B cell (primary cell): ENCODE measurements around the gene SNRPD1. TPM values are rescaled to one million over a fixed set of nuclear protein-coding genes. Genes with fewer than 3 reads are reported as not detected.

Experiments used
- ATAC-seq: fragments of 200-7000 bp; cut with Tn5 transposase; one replicate; pipeline ENCODE4 v1.10.0; 2021; ENCODE audit warnings: low read depth, mild to moderate bottlenecking, moderate number of reproducible peaks, moderate library complexity
- CTCF ChIA-PET: fragments of 350-600 bp; sonication (Branson Sonifier 250); formaldehyde crosslinking; loops from one replicate; lab custom pipeline; 2021; ENCODE audit warnings: antibody characterized with exemption, inconsistent platforms; lab: Charles Lee
- POLR2A ChIA-PET: fragments of 350-600 bp; sonication (Branson Sonifier 250); formaldehyde crosslinking; loops from one replicate; lab custom pipeline; 2021; ENCODE audit warnings: antibody characterized with exemption; lab: Charles Lee
- DNase-seq: peaks from one replicate; pipeline ENCODE4 v3.0.0; 2013
- H2AFZ ChIP-seq: 2 replicates; pipeline ENCODE4 v1.6.1; 2012; ENCODE audit warnings: mild to moderate bottlenecking, low read depth, low read length; ENCODE audit not compliant: insufficient read depth, poor library complexity, severe bottlenecking
- H3K27ac ChIP-seq, 2 donors: 1 replicate in 1 of 2; 2 replicates in 1 of 2; pipeline ENCODE4 v1.5.1; 2012 to 2013; ENCODE audit warnings: low read length in 2 of 2, mild to moderate bottlenecking in 2 of 2, moderate library complexity in 1 of 2
- H3K27me3 ChIP-seq, 4 experiments: fragments of 200-600 bp in 1 of 4; sonication (generic) in 1 of 4; replicated peaks in 1 of 4; 1 replicate in 2 of 4; 2 replicates in 2 of 4; pipeline versions ENCODE4 v1.6.1 to v1.7.0; 2013 to 2016; ENCODE audit warnings: low read length in 3 of 4, mild to moderate bottlenecking in 2 of 4, mixed read lengths in 1 of 4, moderate library complexity in 1 of 4; ENCODE audit not compliant: insufficient read depth in 4 of 4, control insufficient read depth in 3 of 4; ENCODE audit errors: control extremely low read depth in 1 of 4
- H3K36me3 ChIP-seq, 2 experiments: replicated peaks in 1 of 2; 1 replicate in 1 of 2; 2 replicates in 1 of 2; pipeline versions ENCODE4 v1.6.1 to v1.7.1; 2013; ENCODE audit warnings: low read length in 1 of 2; ENCODE audit not compliant: insufficient read depth in 2 of 2, control insufficient read depth in 1 of 2; ENCODE audit errors: control extremely low read depth in 1 of 2, extremely low read depth in 1 of 2
- H3K4me1 ChIP-seq, 2 donors: fragments of 200-600 bp in 1 of 2; sonication (generic) in 1 of 2; 1 replicate in 1 of 2; 2 replicates in 1 of 2; pipeline versions ENCODE4 v1.5.1 to v1.6.1; 2013 to 2017; ENCODE audit warnings: low read length in 2 of 2; ENCODE audit not compliant: control insufficient read depth in 2 of 2, insufficient read depth in 2 of 2
- H3K4me2 ChIP-seq: replicated peaks from 2 replicates; pipeline ENCODE3; 2012; ENCODE audit warnings: mild to moderate bottlenecking, low read depth, low read length; ENCODE audit not compliant: poor library complexity, severe bottlenecking
- H3K4me3 ChIP-seq, 5 experiments: fragments of 200-600 bp in 1 of 5; sonication (generic) in 1 of 5; 1 replicate in 3 of 5; 2 replicates in 2 of 5; pipeline versions ENCODE4 v1.5.1 to v1.7.0; 2011 to 2016; ENCODE audit warnings: low read length in 4 of 5, mild to moderate bottlenecking in 4 of 5, low read depth in 2 of 5, control low read depth in 1 of 5, moderate library complexity in 1 of 5; ENCODE audit not compliant: insufficient read depth in 1 of 5; ENCODE audit errors: control extremely low read depth in 1 of 5, extremely low read depth in 1 of 5
- H3K79me2 ChIP-seq: fragments of 200-600 bp; sonication (generic); one replicate; pipeline ENCODE4 v1.6.0; 2016; ENCODE audit warnings: low read length; ENCODE audit not compliant: control insufficient read depth, insufficient read depth
- H3K9ac ChIP-seq: fragments of 200-600 bp; sonication (generic); 2 replicates; pipeline ENCODE4 v1.6.1; 2017; ENCODE audit warnings: mild to moderate bottlenecking, low read length, moderate library complexity
- H3K9me3 ChIP-seq, 3 donors: one replicate each; pipeline versions ENCODE4 v1.6.1 to v1.7.1; 2013; ENCODE audit warnings: low read length in 2 of 3; ENCODE audit not compliant: control insufficient read depth in 2 of 3, insufficient read depth in 1 of 3; ENCODE audit errors: control extremely low read depth in 1 of 3
- H4K20me1 ChIP-seq: 2 replicates; pipeline ENCODE4 v1.6.0; 2012; ENCODE audit warnings: mild to moderate bottlenecking, low read length; ENCODE audit not compliant: insufficient read depth, control insufficient read depth, poor library complexity, severe bottlenecking
- H3K27ac Mint-ChIP-seq: one replicate; pipeline ENCODE4 v1.8.0; 2021; ENCODE audit warnings: mixed read lengths
- H3K27me3 Mint-ChIP-seq: one replicate; pipeline ENCODE4 v1.8.0; 2021; ENCODE audit warnings: mixed read lengths
- H3K4me1 Mint-ChIP-seq: one replicate; pipeline ENCODE4 v1.8.0; 2021; ENCODE audit warnings: mixed read lengths
- H3K4me3 Mint-ChIP-seq: one replicate; pipeline ENCODE4 v1.8.0; 2021; ENCODE audit warnings: mixed read lengths
- H3K9me3 Mint-ChIP-seq: one replicate; pipeline ENCODE4 v1.8.0; 2022; ENCODE audit warnings: mixed read lengths; ENCODE audit not compliant: insufficient read depth
- EZH2 ChIP-seq: IDR thresholded peaks from 2 replicates; pipeline ENCODE4 v1.6.1; 2012; ENCODE audit warnings: borderline replicate concordance, low read depth, mild to moderate bottlenecking, moderate library complexity, low read length; ENCODE audit not compliant: insufficient read depth, poor library complexity, severe bottlenecking
- WGBS: methylation state at CpG from one replicate; pipeline ENCODE4 v1.1.5; 2013; ENCODE audit warnings: missing lambda C conversion rate; ENCODE audit not compliant: insufficient coverage; 5-methylcytosine and 5-hydroxymethylcytosine counted together
- intact Hi-C: fragments of 100-400 bp; cut with micrococcal nuclease; formaldehyde crosslinking; loops from one replicate; pipeline ENCODE4 v1.10.0; 2022
- polyA minus RNA-seq: library from RNA; depleted of rRNA, polyadenylated mRNA; stranded (reverse); fragments of >200 nt; gene quantifications from 2 replicates; pipeline ENCODE4 v1.2.3, GENCODE V29; 2012
- polyA plus RNA-seq: library from polyadenylated mRNA; depleted of rRNA; stranded (reverse); fragments of >200 nt; gene quantifications from 2 replicates; pipeline ENCODE4 v1.2.3, GENCODE V29; 2012
- total RNA-seq, 2 donors: library from RNA; stranded (reverse); fragments of 120-200 nt in 1 of 2; gene quantifications; 1 replicate in 1 of 2; 2 replicates in 1 of 2; pipeline versions ENCODE4 v1.2.3 to v1.2.4, GENCODE V29; 2013 to 2022
- TF ChIP-seq, protein P1 (sequence below): fragments of 200-600 bp; IDR thresholded peaks from one replicate; pipeline ENCODE4 v1.8.0; 2022; ENCODE audit warnings: antibody characterized with exemption, mild to moderate bottlenecking

SNRPD1 gene
- total RNA-seq, result 22.1 and 23.9 TPM in 2 replicates
- total RNA-seq (2013), result 56.5 TPM
- 3.0 and 20.5 TPM in 2 replicates for polyA plus RNA-seq
- 2.7 and 4.3 TPM in 2 replicates for polyA minus RNA-seq

DNA sequence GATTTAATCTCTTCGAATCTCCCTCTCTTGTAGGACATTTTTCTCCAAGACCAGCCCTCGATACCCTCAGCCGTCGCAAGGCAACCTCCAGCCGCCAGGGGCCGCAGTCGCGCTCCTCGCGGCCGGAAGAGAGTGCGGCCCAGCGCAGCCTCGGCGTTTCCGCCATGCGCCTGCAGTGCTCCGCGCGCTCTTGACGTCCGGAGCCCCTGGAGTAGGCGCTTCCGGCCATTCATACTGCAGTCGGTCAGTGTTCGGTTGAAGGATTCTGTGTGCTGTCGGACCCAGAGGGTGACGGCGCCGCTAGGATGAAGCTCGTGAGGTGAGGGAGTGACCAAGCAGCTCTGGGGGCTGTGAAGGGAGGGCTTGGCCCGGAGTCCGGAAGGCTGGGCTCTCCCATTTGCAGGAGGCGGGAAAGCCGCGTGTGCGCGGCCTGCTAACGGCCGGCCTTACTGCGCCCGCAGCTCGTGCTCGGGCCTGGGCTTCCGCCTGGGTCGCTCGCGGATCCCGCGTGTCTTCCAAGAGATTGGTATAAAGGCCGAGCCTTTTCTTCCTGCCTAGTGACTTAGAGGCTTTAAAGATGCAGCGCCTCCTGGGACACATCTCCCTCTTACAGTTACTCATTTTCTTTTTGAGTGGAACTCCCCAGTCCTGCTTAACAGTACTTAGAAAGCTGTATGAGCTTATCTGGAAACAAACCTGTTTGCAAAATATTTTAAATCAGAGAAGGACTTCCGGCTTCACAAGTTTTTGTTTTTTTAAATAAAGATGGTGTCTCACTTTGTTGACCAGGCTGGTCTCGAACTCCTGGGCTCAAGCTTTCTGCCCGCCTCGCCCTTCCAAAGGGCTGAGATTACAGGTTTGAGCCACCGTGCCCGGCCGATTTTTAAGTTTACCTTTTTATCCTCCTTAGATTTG is at the start of gene SNRPD1:
Gene SNRPD1 (plus strand): TSS at position 190 of the 915 bp plus-strand sequence. CDS start 116 bp downstream, at position 306.
- Mint-ChIP-seq H3K4me1 (peaks cover 33% of the 10 kb centered on the region), H3K9me3 (no peaks in the 10 kb centered on the region), H3K27me3 (no peaks in the 10 kb centered on the region), H3K27ac (peak within 1 kb of the TSS; percentile 98), H3K4me3 (peak within 1 kb of the TSS; percentile 99)
- peaks cover 27% of the 10 kb centered on the region for H4K20me1 ChIP-seq
- H3K79me2 ChIP-seq, result peaks cover 62% of the 10 kb centered on the region
- H3K4me2 ChIP-seq, result peak within 1 kb of the TSS; percentile 80
- TF ChIP-seq EZH2, result no peak
- TF ChIP-seq, protein P1, sequence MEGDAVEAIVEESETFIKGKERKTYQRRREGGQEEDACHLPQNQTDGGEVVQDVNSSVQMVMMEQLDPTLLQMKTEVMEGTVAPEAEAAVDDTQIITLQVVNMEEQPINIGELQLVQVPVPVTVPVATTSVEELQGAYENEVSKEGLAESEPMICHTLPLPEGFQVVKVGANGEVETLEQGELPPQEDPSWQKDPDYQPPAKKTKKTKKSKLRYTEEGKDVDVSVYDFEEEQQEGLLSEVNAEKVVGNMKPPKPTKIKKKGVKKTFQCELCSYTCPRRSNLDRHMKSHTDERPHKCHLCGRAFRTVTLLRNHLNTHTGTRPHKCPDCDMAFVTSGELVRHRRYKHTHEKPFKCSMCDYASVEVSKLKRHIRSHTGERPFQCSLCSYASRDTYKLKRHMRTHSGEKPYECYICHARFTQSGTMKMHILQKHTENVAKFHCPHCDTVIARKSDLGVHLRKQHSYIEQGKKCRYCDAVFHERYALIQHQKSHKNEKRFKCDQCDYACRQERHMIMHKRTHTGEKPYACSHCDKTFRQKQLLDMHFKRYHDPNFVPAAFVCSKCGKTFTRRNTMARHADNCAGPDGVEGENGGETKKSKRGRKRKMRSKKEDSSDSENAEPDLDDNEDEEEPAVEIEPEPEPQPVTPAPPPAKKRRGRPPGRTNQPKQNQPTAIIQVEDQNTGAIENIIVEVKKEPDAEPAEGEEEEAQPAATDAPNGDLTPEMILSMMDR, result peak; percentile 90
- peaks cover 13 to 22% of the 10 kb centered on the region in 2 donors for H3K4me1 ChIP-seq
- no peaks in the 10 kb centered on the region for H3K9me3 ChIP-seq
- intact Hi-C loops, result loop anchor here (1.0 to 5.0 kb wide), 5 partner anchors 12 to 240 kb away; partner anchors contain the start of genes ESCO1 and MIB1
- DNase-seq, result peak; percentile 92
- H3K27ac ChIP-seq, result peak within 1 kb of the TSS; percentile 87 to 89
- H3K9ac ChIP-seq, result peak within 1 kb of the TSS; percentile 87
- H2AFZ ChIP-seq, result peak within 1 kb of the TSS; percentile 91
- H3K36me3 ChIP-seq, result peaks cover 0 to 4% of the 10 kb centered on the region in 2 experiments
- POLR2A ChIA-PET, result interaction anchor here (0.6 to 4.1 kb wide), 4 partner anchors 11 to 128 kb away, joined by 3 to 48 read pairs (median 4); partner anchors contain the start of genes ABHD3, ESCO1 and MIB1
- under 1% methylated on average over 53 of the region's 59 CpGs for WGBS
- CTCF ChIA-PET, result interaction anchor here (0.7 to 6.9 kb wide), 8 partner anchors 13 to 240 kb away, joined by 3 to 108 read pairs (median 4); partner anchors contain the start of gene ESCO1
- H3K4me3 ChIP-seq, result peak within 1 kb of the TSS; percentile 68 to 94 (median 85)
- ATAC-seq, result peak; percentile 99
- H3K27me3 ChIP-seq, result no peaks in the 10 kb centered on the region
